Panc1 (cell line): ENCODE results near the gene FBXO10. TPM values are rescaled to one million over a fixed set of nuclear protein-coding genes. Genes with fewer than 3 reads are reported as not detected.

Experiments
- ATAC-seq: fragments of 200-7000 bp; cut with Tn5 transposase; 2 replicates; pipeline ENCODE4 v1.9.1; 2020; ENCODE audit warnings: mild to moderate bottlenecking, moderate library complexity
- BruUV-seq: library from RNA; stranded (reverse); fragments of 400-500 nt; replicated peaks from 2 replicates; lab custom pipeline; 2021; lab: Mats Ljungman, UMichigan
- CTCF ChIA-PET: fragments of 300-600 bp; sonication (Branson Sonifier 250); formaldehyde crosslinking; loops from one replicate; lab custom pipeline; 2022; ENCODE audit warnings: antibody characterized with exemption; lab: Charles Lee
- POLR2A ChIA-PET: fragments of 300-600 bp; sonication (Branson Sonifier 250); formaldehyde crosslinking; loops from one replicate; lab custom pipeline; 2022; ENCODE audit warnings: antibody characterized with exemption; lab: Charles Lee
- DNase-seq: peaks from one replicate; pipeline ENCODE4 v3.0.0-alpha.2; 2010; ENCODE audit warnings: low read depth, low spot score
- H3K27ac ChIP-seq: 2 replicates; pipeline ENCODE4 v1.5.1; 2011; ENCODE audit warnings: mild to moderate bottlenecking, low read length, inconsistent platforms
- H3K27me3 ChIP-seq: fragments of 200-500 bp; sonication (Bioruptor generic); 2 replicates; pipeline ENCODE4 v1.6.0; 2014; ENCODE audit warnings: low read length, inconsistent platforms; ENCODE audit not compliant: control insufficient read depth, insufficient read depth
- H3K36me3 ChIP-seq: fragments of 200-500 bp; sonication (Bioruptor generic); 2 replicates; pipeline ENCODE4 v1.5.1; 2014; ENCODE audit warnings: inconsistent platforms, mild to moderate bottlenecking, low read length, moderate library complexity; ENCODE audit not compliant: control insufficient read depth, insufficient read depth
- H3K4me1 ChIP-seq: 2 replicates; pipeline ENCODE4 v1.5.1; 2011; ENCODE audit warnings: inconsistent platforms, mild to moderate bottlenecking, low read length, moderate library complexity; ENCODE audit not compliant: control insufficient read depth, insufficient read depth
- H3K4me3 ChIP-seq, 2 experiments: 2 replicates each; pipeline ENCODE4 v1.5.1; 2011 to 2012; ENCODE audit warnings: low read depth in 2 of 2, low read length in 2 of 2, mild to moderate bottlenecking in 2 of 2, inconsistent platforms in 1 of 2, moderate library complexity in 1 of 2
- H3K9me3 ChIP-seq: fragments of 200-500 bp; sonication (Bioruptor generic); 2 replicates; pipeline ENCODE4 v1.5.1; 2014; ENCODE audit warnings: low read depth, mild to moderate bottlenecking, inconsistent platforms, low read length, moderate library complexity; ENCODE audit not compliant: control insufficient read depth, insufficient read depth
- POLR2AphosphoS5 ChIP-seq: IDR thresholded peaks from 2 replicates; pipeline ENCODE4 v1.6.1; 2012; ENCODE audit warnings: mild to moderate bottlenecking, low read depth, low read length, moderate library complexity
- SIN3A ChIP-seq: IDR thresholded peaks from 2 replicates; pipeline ENCODE4 v1.6.1; 2012; ENCODE audit warnings: low read depth, mild to moderate bottlenecking, low read length, moderate library complexity, borderline replicate concordance; ENCODE audit not compliant: insufficient read depth
- TCF7L2 ChIP-seq: IDR thresholded peaks from 2 replicates; pipeline ENCODE4 v1.6.1; 2011; ENCODE audit warnings: mild to moderate bottlenecking, low read depth, low read length, inconsistent platforms
- in situ Hi-C: cut with HindIII; loops from 2 replicates; pipeline ENCODE4 v1.10.0; 2016; ENCODE audit warnings: low sequenced_read_pairs, low pct_unique_long_range_greater_than_20kb
- intact Hi-C: fragments of 100-400 bp; cut with micrococcal nuclease; formaldehyde crosslinking; loops from one replicate; pipeline ENCODE4 v1.10.0; 2022; ENCODE audit not compliant: unreplicated experiment
- total RNA-seq: library from RNA; stranded (reverse); gene quantifications from one replicate; pipeline ENCODE4 v1.2.1, GENCODE V29; 2021; ENCODE audit not compliant: unreplicated experiment
- TF ChIP-seq, protein P1 (sequence below), 2 experiments: IDR thresholded peaks; 2 replicates each; pipeline ENCODE4 v1.6.1; 2011 to 2012; ENCODE audit warnings: low read depth in 2 of 2, control low read depth in 1 of 2, low read length in 1 of 2, mild to moderate bottlenecking in 1 of 2, moderate library complexity in 1 of 2; ENCODE audit not compliant: insufficient read depth in 1 of 2
- TF ChIP-seq, protein P2 (sequence below): fragments of 450-650 bp; IDR thresholded peaks from 2 replicates; pipeline ENCODE4 v1.5.1; 2017; ENCODE audit warnings: mild to moderate bottlenecking

Gene FBXO10
- total RNA-seq, 1 experiment from 2014 or later: 39.8 TPM

DNA sequence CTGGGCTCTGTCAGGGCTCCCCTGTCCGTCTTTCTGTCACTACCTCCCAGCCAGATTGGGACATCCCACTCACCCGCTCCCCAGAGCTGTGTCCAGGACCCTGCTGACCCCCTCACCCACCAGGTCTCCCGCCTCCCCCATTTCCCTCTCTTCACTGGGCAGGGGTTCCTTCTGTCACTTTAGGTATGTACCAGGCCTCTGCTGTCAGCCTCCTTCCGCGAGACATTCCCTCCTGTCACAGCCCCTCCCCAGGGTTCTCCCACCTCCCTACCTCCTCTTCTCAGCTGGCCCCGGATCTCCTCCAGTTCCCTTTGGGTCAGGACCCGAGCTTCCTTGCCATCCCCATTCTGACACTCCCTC is 89.9 kb downstream of the FBXO10 start:
- DNase-seq (no peak), ATAC-seq (no peak)
- no TSS peak for BruUV-seq
- peaks cover 23% of the 10 kb centered on the region for H3K36me3 ChIP-seq
- TF ChIP-seq POLR2AphosphoS5: no peak
- TF ChIP-seq, protein P1, sequence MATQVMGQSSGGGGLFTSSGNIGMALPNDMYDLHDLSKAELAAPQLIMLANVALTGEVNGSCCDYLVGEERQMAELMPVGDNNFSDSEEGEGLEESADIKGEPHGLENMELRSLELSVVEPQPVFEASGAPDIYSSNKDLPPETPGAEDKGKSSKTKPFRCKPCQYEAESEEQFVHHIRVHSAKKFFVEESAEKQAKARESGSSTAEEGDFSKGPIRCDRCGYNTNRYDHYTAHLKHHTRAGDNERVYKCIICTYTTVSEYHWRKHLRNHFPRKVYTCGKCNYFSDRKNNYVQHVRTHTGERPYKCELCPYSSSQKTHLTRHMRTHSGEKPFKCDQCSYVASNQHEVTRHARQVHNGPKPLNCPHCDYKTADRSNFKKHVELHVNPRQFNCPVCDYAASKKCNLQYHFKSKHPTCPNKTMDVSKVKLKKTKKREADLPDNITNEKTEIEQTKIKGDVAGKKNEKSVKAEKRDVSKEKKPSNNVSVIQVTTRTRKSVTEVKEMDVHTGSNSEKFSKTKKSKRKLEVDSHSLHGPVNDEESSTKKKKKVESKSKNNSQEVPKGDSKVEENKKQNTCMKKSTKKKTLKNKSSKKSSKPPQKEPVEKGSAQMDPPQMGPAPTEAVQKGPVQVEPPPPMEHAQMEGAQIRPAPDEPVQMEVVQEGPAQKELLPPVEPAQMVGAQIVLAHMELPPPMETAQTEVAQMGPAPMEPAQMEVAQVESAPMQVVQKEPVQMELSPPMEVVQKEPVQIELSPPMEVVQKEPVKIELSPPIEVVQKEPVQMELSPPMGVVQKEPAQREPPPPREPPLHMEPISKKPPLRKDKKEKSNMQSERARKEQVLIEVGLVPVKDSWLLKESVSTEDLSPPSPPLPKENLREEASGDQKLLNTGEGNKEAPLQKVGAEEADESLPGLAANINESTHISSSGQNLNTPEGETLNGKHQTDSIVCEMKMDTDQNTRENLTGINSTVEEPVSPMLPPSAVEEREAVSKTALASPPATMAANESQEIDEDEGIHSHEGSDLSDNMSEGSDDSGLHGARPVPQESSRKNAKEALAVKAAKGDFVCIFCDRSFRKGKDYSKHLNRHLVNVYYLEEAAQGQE (IDR thresholded peaks at IDR 0.05; ENCODE audit: insufficient read depth in 1 of 2, low read depth in 2 of 2, low read length in 1 of 2): no peak
- TF ChIP-seq TCF7L2: no peak
- TF ChIP-seq, protein P2, sequence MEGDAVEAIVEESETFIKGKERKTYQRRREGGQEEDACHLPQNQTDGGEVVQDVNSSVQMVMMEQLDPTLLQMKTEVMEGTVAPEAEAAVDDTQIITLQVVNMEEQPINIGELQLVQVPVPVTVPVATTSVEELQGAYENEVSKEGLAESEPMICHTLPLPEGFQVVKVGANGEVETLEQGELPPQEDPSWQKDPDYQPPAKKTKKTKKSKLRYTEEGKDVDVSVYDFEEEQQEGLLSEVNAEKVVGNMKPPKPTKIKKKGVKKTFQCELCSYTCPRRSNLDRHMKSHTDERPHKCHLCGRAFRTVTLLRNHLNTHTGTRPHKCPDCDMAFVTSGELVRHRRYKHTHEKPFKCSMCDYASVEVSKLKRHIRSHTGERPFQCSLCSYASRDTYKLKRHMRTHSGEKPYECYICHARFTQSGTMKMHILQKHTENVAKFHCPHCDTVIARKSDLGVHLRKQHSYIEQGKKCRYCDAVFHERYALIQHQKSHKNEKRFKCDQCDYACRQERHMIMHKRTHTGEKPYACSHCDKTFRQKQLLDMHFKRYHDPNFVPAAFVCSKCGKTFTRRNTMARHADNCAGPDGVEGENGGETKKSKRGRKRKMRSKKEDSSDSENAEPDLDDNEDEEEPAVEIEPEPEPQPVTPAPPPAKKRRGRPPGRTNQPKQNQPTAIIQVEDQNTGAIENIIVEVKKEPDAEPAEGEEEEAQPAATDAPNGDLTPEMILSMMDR: no peak
- TF ChIP-seq SIN3A: no peak
- peak overlapping the region; percentile 67 to 96 for H3K4me3 ChIP-seq
- intact Hi-C loops: loop anchor here (5.0 kb wide), 1 partner anchor 96 kb away; no protein-coding TSS in a partner anchor
- H3K4me1 ChIP-seq: peaks cover 30% of the 10 kb centered on the region
- CTCF ChIA-PET: no interaction called here
- POLR2A ChIA-PET: interaction anchor here (0.5 kb wide), 1 partner anchor 67 kb away, joined by 3 read pairs; no protein-coding TSS in a partner anchor
- in situ Hi-C loops: no loop called here
- H3K27me3 ChIP-seq: no peaks in the 10 kb centered on the region
- peak overlapping the region; percentile 91 for H3K27ac ChIP-seq
- no peaks in the 10 kb centered on the region for H3K9me3 ChIP-seq

GRCh38 chr9:37485389-37486255 is 90.6 kb downstream of the FBXO10 start, which contains the start of gene POLR1E:
POLR1E (plus strand) TSS chr9:37485948; CDS start chr9:37486048, 100 bp downstream.
- Histone ChIP-seq H3K36me3 (peaks cover 17% of the 10 kb centered on the region), H3K27me3 (no peaks in the 10 kb centered on the region), H3K27ac (peak within 1 kb of the TSS; percentile 91), H3K4me3 (peak within 1 kb of the TSS; percentile 67 to 96), H3K4me1 (peaks cover 35% of the 10 kb centered on the region), H3K9me3 (no peaks in the 10 kb centered on the region)
- TF ChIP-seq SIN3A (no peak), TCF7L2 (peak; percentile 31; the same call in 1 of the 2 replicates), POLR2AphosphoS5 (no peak)
- TF ChIP-seq, protein P2: no peak
- TF ChIP-seq, protein P1 (IDR thresholded peaks at IDR 0.05; ENCODE audit: insufficient read depth in 1 of 2, low read depth in 2 of 2, low read length in 1 of 2): no peak
- peak; percentile 98 for ATAC-seq
- DNase-seq: peak; percentile 75
- no TSS peak for BruUV-seq
- ChIA-PET CTCF (no interaction called here), POLR2A (interaction anchor here (0.6 to 1.7 kb wide), 3 partner anchors 20 to 379 kb away, joined by 3 to 20 read pairs (median 5); partner anchors contain the start of gene ZBTB5)
- intact Hi-C loops: loop anchor here (5.0 kb wide), 1 partner anchor 97 kb away; no protein-coding TSS in a partner anchor
- in situ Hi-C loops: no loop called here
